ENCODE results near the gene SPNS3.

SPNS3 gene

GRCh38 chr17:4512156-4513112, 78.7 kb downstream of the SPNS3 start:
- DNase-seq, result no peak

- DNase-seq, result no peak
Measured at GRCh38 chr17:4513113-4514032, 79.6 kb downstream of the SPNS3 start.

GRCh38 chr17:4514206-4514605, 80.5 kb downstream of the SPNS3 start:
- no peak for DNase-seq

- DNase-seq, result no peak
Measured at GRCh38 chr17:4514779-4515178, 81.0 kb downstream of the SPNS3 start.

- DNase-seq, result no peak
Measured at GRCh38 chr17:4515501-4515900, 81.8 kb downstream of the SPNS3 start.

GRCh38 chr17:4516735-4517134, 83.0 kb downstream of the SPNS3 start:
- DNase-seq, result no peak

- no peak for DNase-seq
Measured at GRCh38 chr17:4518901-4519300, 85.2 kb downstream of the SPNS3 start.

GRCh38 chr17:4519361-4519788, 85.6 kb downstream of the SPNS3 start:
- DNase-seq, result no peak

GRCh38 chr17:4520060-4520893, 86.5 kb downstream of the SPNS3 start:
- DNase-seq, result no peak

GRCh38 chr17:4520894-4521600, 87.3 kb downstream of the SPNS3 start:
- DNase-seq, result no peak

- no peak for DNase-seq
Measured at GRCh38 chr17:4522661-4523060, 88.9 kb downstream of the SPNS3 start.

GRCh38 chr17:4523946-4524345, 90.2 kb downstream of the SPNS3 start:
- no peak for DNase-seq

GRCh38 chr17:4525691-4526397, 92.1 kb downstream of the SPNS3 start:
- no peak for DNase-seq

GRCh38 chr17:4527134-4527533, 93.4 kb downstream of the SPNS3 start:
- DNase-seq, result no peak

- DNase-seq, result no peak
Measured at GRCh38 chr17:4527566-4528125, 93.9 kb downstream of the SPNS3 start.

- DNase-seq, result no peak
Measured at GRCh38 chr17:4529533-4530152, 95.9 kb downstream of the SPNS3 start.

GRCh38 chr17:4530799-4531730, 97.3 kb downstream of the SPNS3 start:
- DNase-seq, result no peak

- no peak for DNase-seq
Measured at GRCh38 chr17:4531988-4532736, 98.4 kb downstream of the SPNS3 start.
